HUES64 (cell line): ENCODE results near the gene LRRC66.

Experiments used
- H3K27ac ChIP-seq: 2 replicates; pipeline ENCODE4 v1.7.0; 2013; ENCODE audit warnings: low read depth, low read length, inconsistent platforms
- H3K27me3 ChIP-seq: 2 replicates; pipeline ENCODE4 v1.6.1; 2013; ENCODE audit warnings: mild to moderate bottlenecking, low read length; ENCODE audit not compliant: insufficient read depth
- H3K36me3 ChIP-seq: 2 replicates; pipeline ENCODE4 v1.6.1; 2013; ENCODE audit warnings: mild to moderate bottlenecking, low read length; ENCODE audit not compliant: insufficient read depth
- H3K4me1 ChIP-seq: 2 replicates; pipeline ENCODE4 v1.6.1; 2013; ENCODE audit warnings: mild to moderate bottlenecking, low read length, moderate library complexity; ENCODE audit not compliant: insufficient read depth
- H3K4me3 ChIP-seq: 2 replicates; pipeline ENCODE4 v1.5.1; 2013; ENCODE audit warnings: mild to moderate bottlenecking, low read length, moderate library complexity
- H3K9ac ChIP-seq: 2 replicates; pipeline ENCODE4 v1.6.1; 2013; ENCODE audit warnings: mild to moderate bottlenecking, low read depth, low read length
- H3K9me3 ChIP-seq: 2 replicates; pipeline ENCODE4 v1.6.1; 2013; ENCODE audit warnings: low read depth, low read length; ENCODE audit not compliant: insufficient read depth
- WGBS: fragments of 150-250, 120-280 bp; methylation state at CpG from one replicate; pipeline ENCODE4 v1.1.7; 2013; ENCODE audit warnings: missing lambda C conversion rate; 5-methylcytosine and 5-hydroxymethylcytosine counted together

The LRRC66 gene

GRCh38 chr4:52010986-52011385, 9.2 kb downstream of the LRRC66 start:
- Histone ChIP-seq H3K27ac (no peak overlapping the region), H3K9me3 (no peaks in the 10 kb centered on the region), H3K9ac (no peak overlapping the region), H3K4me1 (no peaks in the 10 kb centered on the region), H3K36me3 (no peaks in the 10 kb centered on the region), H3K4me3 (no peak overlapping the region), H3K27me3 (no peaks in the 10 kb centered on the region)
- 71% methylated on average over 1 of the region's 2 CpGs for WGBS

GRCh38 chr4:52006887-52007286, 13.3 kb downstream of the LRRC66 start:
- no peaks in the 10 kb centered on the region for H3K9me3 ChIP-seq
- no peaks in the 10 kb centered on the region for H3K4me1 ChIP-seq
- H3K27me3 ChIP-seq, result no peaks in the 10 kb centered on the region
- H3K27ac ChIP-seq, result no peak overlapping the region
- WGBS, result 92% methylated on average over 4 of the region's 4 CpGs
- no peak overlapping the region for H3K4me3 ChIP-seq
- H3K36me3 ChIP-seq, result no peaks in the 10 kb centered on the region
- no peak overlapping the region for H3K9ac ChIP-seq

GRCh38 chr4:52005604-52006273, 14.4 kb downstream of the LRRC66 start:
- no peak overlapping the region for H3K9ac ChIP-seq
- no peak overlapping the region for H3K4me3 ChIP-seq
- H3K27ac ChIP-seq, result no peak overlapping the region
- H3K36me3 ChIP-seq, result no peaks in the 10 kb centered on the region
- H3K9me3 ChIP-seq, result no peaks in the 10 kb centered on the region
- H3K27me3 ChIP-seq, result no peaks in the 10 kb centered on the region
- WGBS, result no CpG with 5 or more reads among the region's 2 CpGs
- H3K4me1 ChIP-seq, result no peaks in the 10 kb centered on the region

GRCh38 chr4:52004414-52004813, 15.7 kb downstream of the LRRC66 start:
- H3K9ac ChIP-seq, result no peak overlapping the region
- no peaks in the 10 kb centered on the region for H3K27me3 ChIP-seq
- no peaks in the 10 kb centered on the region for H3K4me1 ChIP-seq
- no peaks in the 10 kb centered on the region for H3K36me3 ChIP-seq
- H3K4me3 ChIP-seq, result no peak overlapping the region
- no peak overlapping the region for H3K27ac ChIP-seq
- no peaks in the 10 kb centered on the region for H3K9me3 ChIP-seq

- no peaks in the 10 kb centered on the region for H3K9me3 ChIP-seq
- H3K4me3 ChIP-seq, result no peak overlapping the region
- peaks cover 8% of the 10 kb centered on the region for H3K4me1 ChIP-seq
- no peaks in the 10 kb centered on the region for H3K36me3 ChIP-seq
- no peak overlapping the region for H3K9ac ChIP-seq
- 90% methylated on average over 2 of the region's 2 CpGs for WGBS
- H3K27me3 ChIP-seq, result no peaks in the 10 kb centered on the region
- no peak overlapping the region for H3K27ac ChIP-seq
Observed at GRCh38 chr4:52001616-52002015, 18.5 kb downstream of the LRRC66 start.

GRCh38 chr4:51999250-51999649, 20.9 kb downstream of the LRRC66 start:
- 94% methylated on average over 4 of the region's 5 CpGs for WGBS

GRCh38 chr4:51998837-51999236, 21.3 kb downstream of the LRRC66 start:
- no peak overlapping the region for H3K4me3 ChIP-seq

More at GRCh38 chr4:51999250-51999649, 20.9 kb downstream of the LRRC66 start:
- Histone ChIP-seq H3K4me1 (peaks cover 8% of the 10 kb centered on the region), H3K9ac (no peak overlapping the region), H3K4me3 (no peak overlapping the region), H3K27ac (no peak overlapping the region), H3K27me3 (no peaks in the 10 kb centered on the region), H3K36me3 (no peaks in the 10 kb centered on the region), H3K9me3 (no peaks in the 10 kb centered on the region)

GRCh38 chr4:51997647-51998046, 22.5 kb downstream of the LRRC66 start:
- Histone ChIP-seq H3K27me3 (no peaks in the 10 kb centered on the region), H3K4me1 (peaks cover 8% of the 10 kb centered on the region), H3K9me3 (no peaks in the 10 kb centered on the region), H3K4me3 (no peak overlapping the region), H3K9ac (no peak overlapping the region), H3K36me3 (no peaks in the 10 kb centered on the region), H3K27ac (no peak overlapping the region)

More at GRCh38 chr4:51998837-51999236, 21.3 kb downstream of the LRRC66 start:
- Histone ChIP-seq H3K4me1 (peaks cover 8% of the 10 kb centered on the region), H3K27me3 (no peaks in the 10 kb centered on the region), H3K9me3 (no peaks in the 10 kb centered on the region), H3K9ac (no peak overlapping the region), H3K36me3 (no peaks in the 10 kb centered on the region), H3K27ac (no peak overlapping the region)

GRCh38 chr4:51995647-51996220, 24.4 kb downstream of the LRRC66 start:
- Histone ChIP-seq H3K4me1 (peaks cover 8% of the 10 kb centered on the region), H3K9ac (no peak overlapping the region), H3K27ac (no peak overlapping the region), H3K36me3 (no peaks in the 10 kb centered on the region), H3K4me3 (no peak overlapping the region), H3K9me3 (peaks cover 7% of the 10 kb centered on the region), H3K27me3 (no peaks in the 10 kb centered on the region)
- 73% methylated on average over 20 of the region's 20 CpGs for WGBS

- 63% methylated on average over 1 of the region's 1 CpG for WGBS
Observed at GRCh38 chr4:51965862-51966261, 54.3 kb downstream of the LRRC66 start.

GRCh38 chr4:51963841-51964517, 56.2 kb downstream of the LRRC66 start:
- H3K9me3 ChIP-seq, result no peaks in the 10 kb centered on the region
- 87% methylated on average over 4 of the region's 4 CpGs for WGBS
- no peak overlapping the region for H3K9ac ChIP-seq
- no peak overlapping the region for H3K4me3 ChIP-seq
- no peaks in the 10 kb centered on the region for H3K27me3 ChIP-seq
- no peaks in the 10 kb centered on the region for H3K36me3 ChIP-seq
- H3K4me1 ChIP-seq, result no peaks in the 10 kb centered on the region; the same call in 1 of the 2 replicates
- H3K27ac ChIP-seq, result no peak overlapping the region

More at GRCh38 chr4:51965862-51966261, 54.3 kb downstream of the LRRC66 start:
- no peaks in the 10 kb centered on the region; the same call in 1 of the 2 replicates for H3K4me1 ChIP-seq
- H3K27ac ChIP-seq, result no peak overlapping the region
- H3K36me3 ChIP-seq, result no peaks in the 10 kb centered on the region
- no peak overlapping the region for H3K4me3 ChIP-seq
- H3K27me3 ChIP-seq, result no peaks in the 10 kb centered on the region
- H3K9me3 ChIP-seq, result no peaks in the 10 kb centered on the region
- H3K9ac ChIP-seq, result no peak overlapping the region
